H9 (cell line): ENCODE measurements around the gene SLX4IP. TPM values are rescaled to one million over a fixed set of nuclear protein-coding genes. Genes with fewer than 3 reads are reported as not detected.

Source experiments
- DNase-seq: peaks from one replicate; pipeline ENCODE4 v3.0.0-alpha.2; 2017
- H2AFZ ChIP-seq: one replicate; pipeline ENCODE4 v1.6.1; 2013; ENCODE audit warnings: mild to moderate bottlenecking, low read length, control low read depth, moderate library complexity
- H2AK5ac ChIP-seq: 2 replicates; pipeline ENCODE4 v1.6.1; 2013; ENCODE audit warnings: low read length, control low read depth, mixed read lengths; ENCODE audit not compliant: insufficient read length
- H2BK120ac ChIP-seq: one replicate; pipeline ENCODE4 v1.6.1; 2013; ENCODE audit warnings: low read depth, mild to moderate bottlenecking, low read length, control low read depth, inconsistent platforms; ENCODE audit not compliant: poor library complexity, severe bottlenecking
- H2BK12ac ChIP-seq: 2 replicates; pipeline ENCODE4 v1.6.1; 2013; ENCODE audit warnings: low read length, control low read depth, mixed read lengths, low read depth; ENCODE audit not compliant: insufficient read length
- H2BK15ac ChIP-seq: 2 replicates; pipeline ENCODE4 v1.6.1; 2013; ENCODE audit warnings: low read depth, low read length, control low read depth
- H2BK20ac ChIP-seq: one replicate; pipeline ENCODE4 v1.6.1; 2013; ENCODE audit warnings: low read depth, mild to moderate bottlenecking, low read length, control low read depth, inconsistent platforms; ENCODE audit not compliant: poor library complexity, severe bottlenecking
- H2BK5ac ChIP-seq: 2 replicates; pipeline ENCODE4 v1.6.1; 2013; ENCODE audit warnings: low read length, control low read depth, mixed read lengths; ENCODE audit not compliant: insufficient read length
- H3K14ac ChIP-seq: 2 replicates; pipeline ENCODE4 v1.6.1; 2013; ENCODE audit warnings: low read length, control low read depth; ENCODE audit not compliant: insufficient read depth
- H3K18ac ChIP-seq: 2 replicates; pipeline ENCODE4 v1.6.1; 2013; ENCODE audit warnings: low read depth, mild to moderate bottlenecking, mixed read lengths, low read length, control low read depth; ENCODE audit not compliant: insufficient read length
- H3K23ac ChIP-seq: 2 replicates; pipeline ENCODE4 v1.6.1; 2013; ENCODE audit warnings: low read length, control low read depth, mixed read lengths, low read depth; ENCODE audit not compliant: insufficient read length
- H3K23me2 ChIP-seq: 2 replicates; pipeline ENCODE4 v1.6.1; 2013; ENCODE audit warnings: low read depth, mild to moderate bottlenecking, mixed read lengths, low read length, control low read depth; ENCODE audit not compliant: insufficient read length, poor library complexity, severe bottlenecking
- H3K27ac ChIP-seq: 2 replicates; pipeline ENCODE4 v1.5.1; 2013; ENCODE audit warnings: low read length, control low read depth, mixed read lengths, low read depth; ENCODE audit not compliant: insufficient read length
- H3K27me3 ChIP-seq: 2 replicates; pipeline ENCODE4 v1.6.1; 2013; ENCODE audit warnings: low read length, control low read depth, inconsistent platforms; ENCODE audit not compliant: insufficient read depth
- H3K4ac ChIP-seq: 2 replicates; pipeline ENCODE4 v1.6.1; 2013; ENCODE audit warnings: low read depth, mild to moderate bottlenecking, control low read depth, inconsistent platforms, low read length, moderate library complexity
- H3K4me1 ChIP-seq: 2 replicates; pipeline ENCODE4 v1.6.1; 2013; ENCODE audit warnings: low read length, control low read depth, inconsistent platforms; ENCODE audit not compliant: insufficient read depth
- H3K4me2 ChIP-seq: 2 replicates; pipeline ENCODE4 v1.6.1; 2013; ENCODE audit warnings: low read length, control low read depth, mixed read lengths; ENCODE audit not compliant: insufficient read length, insufficient read depth
- H3K56ac ChIP-seq: 2 replicates; pipeline ENCODE4 v1.6.1; 2013; ENCODE audit warnings: low read depth, mild to moderate bottlenecking, mixed read lengths, low read length, control low read depth; ENCODE audit not compliant: insufficient read length
- H3K79me1 ChIP-seq: 2 replicates; pipeline ENCODE4 v1.6.1; 2013; ENCODE audit warnings: low read depth, mild to moderate bottlenecking, moderate library complexity, low read length, control low read depth, inconsistent platforms; ENCODE audit not compliant: insufficient read depth, poor library complexity, severe bottlenecking
- H3K79me2 ChIP-seq: 2 replicates; pipeline ENCODE4 v1.6.1; 2013; ENCODE audit warnings: low read length, control low read depth, inconsistent platforms; ENCODE audit not compliant: insufficient read depth
- H3K9ac ChIP-seq: 2 replicates; pipeline ENCODE4 v1.6.1; 2013; ENCODE audit warnings: low read length, control low read depth, mixed read lengths; ENCODE audit not compliant: insufficient read length; ENCODE audit errors: extremely low read depth
- H3K9me3 ChIP-seq: one replicate; pipeline ENCODE4 v1.6.1; 2013; ENCODE audit warnings: low read depth, low read length, inconsistent platforms; ENCODE audit not compliant: control insufficient read depth
- H3T11ph ChIP-seq: one replicate; pipeline ENCODE4 v1.6.1; 2013; ENCODE audit warnings: mild to moderate bottlenecking, low read length, control low read depth, inconsistent platforms
- H4K20me1 ChIP-seq: one replicate; pipeline ENCODE4 v1.6.1; 2013; ENCODE audit not compliant: control insufficient read depth, insufficient read length, insufficient read depth
- H4K5ac ChIP-seq: 2 replicates; pipeline ENCODE4 v1.6.1; 2013; ENCODE audit warnings: low read depth, mild to moderate bottlenecking, mixed read lengths, low read length, control low read depth; ENCODE audit not compliant: insufficient read length
- H4K8ac ChIP-seq: replicated peaks from 2 replicates; pipeline ENCODE4 v1.6.1; 2013; ENCODE audit warnings: low read length, control low read depth, mixed read lengths, low read depth; ENCODE audit not compliant: insufficient read length
- H4K91ac ChIP-seq: 2 replicates; pipeline ENCODE4 v1.6.1; 2013; ENCODE audit warnings: low read depth, mild to moderate bottlenecking, moderate library complexity, mixed read lengths, low read length, control low read depth; ENCODE audit not compliant: insufficient read length
- H3K27ac Mint-ChIP-seq, 3 experiments: 2 replicates in 2 of 3; 3 replicates in 1 of 3; pipeline ENCODE4 v1.8.0; 2020 to 2021; ENCODE audit warnings: mixed read lengths in 3 of 3, mild to moderate bottlenecking in 1 of 3, moderate library complexity in 1 of 3
- H3K27me3 Mint-ChIP-seq: 2 replicates; pipeline ENCODE4 v1.8.0; 2021; ENCODE audit warnings: low read depth, mild to moderate bottlenecking, moderate library complexity, mixed read lengths
- H3K36me3 Mint-ChIP-seq, 3 experiments: 2 replicates in 2 of 3; 3 replicates in 1 of 3; pipeline ENCODE4 v1.8.0; 2020 to 2021; ENCODE audit warnings: low read depth in 3 of 3, mixed read lengths in 3 of 3; ENCODE audit not compliant: insufficient read depth in 1 of 3
- H3K4me1 Mint-ChIP-seq, 2 experiments: 2 replicates each; pipeline ENCODE4 v1.8.0; 2020; ENCODE audit warnings: mixed read lengths in 2 of 2
- H3K4me3 Mint-ChIP-seq, 2 experiments: 2 replicates in 1 of 2; 3 replicates in 1 of 2; pipeline ENCODE4 v1.8.0; 2020 to 2021; ENCODE audit warnings: mild to moderate bottlenecking in 2 of 2, mixed read lengths in 2 of 2, moderate library complexity in 1 of 2
- H3K9me3 Mint-ChIP-seq, 2 experiments: 2 replicates in 1 of 2; 3 replicates in 1 of 2; pipeline ENCODE4 v1.8.0; 2020; ENCODE audit warnings: mild to moderate bottlenecking in 2 of 2, mixed read lengths in 2 of 2, moderate library complexity in 1 of 2
- WGBS: extraction: QIAGEN DNeasy Blood & Tissue Kit; methylation state at CpG from one replicate; pipeline ENCODE4 v1.1.7; 2013; ENCODE audit warnings: missing lambda C conversion rate, low lambda C conversion rate, mixed read lengths; ENCODE audit not compliant: insufficient read length; ENCODE audit errors: extremely low coverage; 5-methylcytosine and 5-hydroxymethylcytosine counted together
- total RNA-seq: library from RNA; stranded (reverse); gene quantifications from 2 replicates; pipeline ENCODE4 v1.2.1, GENCODE V29; 2021
- TF ChIP-seq, protein P1 (sequence below): fragments of 200-600 bp; sonication (generic); conservative IDR thresholded peaks from 3 replicates; pipeline ENCODE4 v1.8.0; 2021; ENCODE audit warnings: antibody characterized with exemption, mild to moderate bottlenecking

The SLX4IP gene
- total RNA-seq, 1 experiment from 2014 or later: 7.9 TPM

GRCh38 chr20:10436053-10436699 lies 1.1 kb downstream of the SLX4IP start:
- H2BK5ac ChIP-seq: no peak overlapping the region
- Mint-ChIP-seq H3K9me3 (no peaks in the 10 kb centered on the region), H3K4me1 (peaks cover 19 to 28% of the 10 kb centered on the region in 2 experiments), H3K36me3 (peaks cover 3 to 6% (median 3%) of the 10 kb centered on the region in 3 experiments; a peak in 5 of 7 replicates), H3K27ac (peak overlapping the region in 1 of 3 experiments; percentile 15; a peak in 1 of 7 replicates), H3K4me3 (peak overlapping the region; percentile 87 to 94), H3K27me3 (no peaks in the 10 kb centered on the region)
- no peak overlapping the region for H3K27ac ChIP-seq
- no peaks in the 10 kb centered on the region for H4K20me1 ChIP-seq
- no peak overlapping the region for H2BK12ac ChIP-seq
- no peak overlapping the region for H2AFZ ChIP-seq
- no peak overlapping the region for H4K8ac ChIP-seq
- H3K4ac ChIP-seq: no peak overlapping the region
- peaks cover 8% of the 10 kb centered on the region; the same call in 1 of the 2 replicates for H3K79me2 ChIP-seq
- no peak overlapping the region for H3K14ac ChIP-seq
- no peaks in the 10 kb centered on the region for H3K4me1 ChIP-seq
- no peak overlapping the region for H2BK15ac ChIP-seq
- H4K5ac ChIP-seq: no peak overlapping the region
- H2BK20ac ChIP-seq: no peak overlapping the region
- no peak overlapping the region for H2BK120ac ChIP-seq
- no peaks in the 10 kb centered on the region for H3K27me3 ChIP-seq
- no peak overlapping the region for H3K23ac ChIP-seq
- peaks cover 2% of the 10 kb centered on the region for H3K79me1 ChIP-seq
- no peaks in the 10 kb centered on the region for H3K9me3 ChIP-seq
- no peak overlapping the region for H3K9ac ChIP-seq
- no peak overlapping the region for H3K4me2 ChIP-seq
- no peak overlapping the region for H3K18ac ChIP-seq
- no peak overlapping the region for H3T11ph ChIP-seq
- TF ChIP-seq, protein P1, sequence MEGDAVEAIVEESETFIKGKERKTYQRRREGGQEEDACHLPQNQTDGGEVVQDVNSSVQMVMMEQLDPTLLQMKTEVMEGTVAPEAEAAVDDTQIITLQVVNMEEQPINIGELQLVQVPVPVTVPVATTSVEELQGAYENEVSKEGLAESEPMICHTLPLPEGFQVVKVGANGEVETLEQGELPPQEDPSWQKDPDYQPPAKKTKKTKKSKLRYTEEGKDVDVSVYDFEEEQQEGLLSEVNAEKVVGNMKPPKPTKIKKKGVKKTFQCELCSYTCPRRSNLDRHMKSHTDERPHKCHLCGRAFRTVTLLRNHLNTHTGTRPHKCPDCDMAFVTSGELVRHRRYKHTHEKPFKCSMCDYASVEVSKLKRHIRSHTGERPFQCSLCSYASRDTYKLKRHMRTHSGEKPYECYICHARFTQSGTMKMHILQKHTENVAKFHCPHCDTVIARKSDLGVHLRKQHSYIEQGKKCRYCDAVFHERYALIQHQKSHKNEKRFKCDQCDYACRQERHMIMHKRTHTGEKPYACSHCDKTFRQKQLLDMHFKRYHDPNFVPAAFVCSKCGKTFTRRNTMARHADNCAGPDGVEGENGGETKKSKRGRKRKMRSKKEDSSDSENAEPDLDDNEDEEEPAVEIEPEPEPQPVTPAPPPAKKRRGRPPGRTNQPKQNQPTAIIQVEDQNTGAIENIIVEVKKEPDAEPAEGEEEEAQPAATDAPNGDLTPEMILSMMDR: no peak
- H4K91ac ChIP-seq: no peak overlapping the region
- H3K56ac ChIP-seq: no peak overlapping the region
- H2AK5ac ChIP-seq: no peak overlapping the region
- H3K23me2 ChIP-seq: peaks cover 4% of the 10 kb centered on the region
- no CpG with 5 or more reads among the region's 20 CpGs for WGBS
- DNase-seq: no peak
